Measurements from ENCODE around the gene PRICKLE2.

The PRICKLE2 gene

GRCh38 chr3:64221571-64222257 is 3.6 kb downstream of the PRICKLE2 start:
- no peak for ATAC-seq
- TF ChIP-seq BACH2 (CRISPR knock-in tag; IDR thresholded peaks at IDR 0.05; ENCODE audit: borderline replicate concordance) = no peak
- TF ChIP-seq ZC3H10 (CRISPR knock-in tag; IDR thresholded peaks at IDR 0.05) = no peak
- no peak for TF ChIP-seq TCF4 (CRISPR knock-in tag; IDR thresholded peaks at IDR 0.05; ENCODE audit: borderline replicate concordance)
- no peak for TF ChIP-seq CSDC2 (CRISPR knock-in tag; IDR thresholded peaks at IDR 0.05)
- TF ChIP-seq POU6F1 (CRISPR knock-in tag; IDR thresholded peaks at IDR 0.05; ENCODE audit: borderline replicate concordance, low read depth) = no peak
- no peak for TF ChIP-seq TSHZ2 (CRISPR knock-in tag; IDR thresholded peaks at IDR 0.05)
- no peak for TF ChIP-seq PPARA (CRISPR knock-in tag; IDR thresholded peaks at IDR 0.05; ENCODE audit: borderline replicate concordance)
- no peak for TF ChIP-seq CSRNP3 (CRISPR knock-in tag; IDR thresholded peaks at IDR 0.05)
- no peak for TF ChIP-seq ZNF565 (CRISPR knock-in tag; conservative IDR thresholded peaks at IDR 0.05; ENCODE audit: low read depth)
- no peak for TF ChIP-seq ZNF70 (CRISPR knock-in tag; IDR thresholded peaks at IDR 0.05)

- ATAC-seq = peak; percentile 48
- TF ChIP-seq RARB (CRISPR knock-in tag; IDR thresholded peaks at IDR 0.05) (no peak), ISL1 (CRISPR knock-in tag; IDR thresholded peaks at IDR 0.05) (peak; percentile 63), SNAI2 (CRISPR knock-in tag; IDR thresholded peaks at IDR 0.05) (no peak), OSR1 (CRISPR knock-in tag; IDR thresholded peaks at IDR 0.05) (no peak), PPARA (CRISPR knock-in tag; IDR thresholded peaks at IDR 0.05; ENCODE audit: borderline replicate concordance) (no peak), ARNTL (CRISPR knock-in tag; IDR thresholded peaks at IDR 0.05; ENCODE audit: borderline replicate concordance, low read depth) (no peak), ZFP3 (CRISPR knock-in tag; IDR thresholded peaks at IDR 0.05) (peak; percentile 99), ZNF70 (CRISPR knock-in tag; IDR thresholded peaks at IDR 0.05) (peak; percentile 92), CREB5 (CRISPR knock-in tag; IDR thresholded peaks at IDR 0.05; ENCODE audit: low read depth) (no peak)
Measured at GRCh38 chr3:64220161-64220914, 4.9 kb downstream of the PRICKLE2 start.

- no peak for TF ChIP-seq ISL1 (CRISPR knock-in tag; IDR thresholded peaks at IDR 0.05)
- no peak for TF ChIP-seq TCF4 (CRISPR knock-in tag; IDR thresholded peaks at IDR 0.05; ENCODE audit: borderline replicate concordance)
- TF ChIP-seq CREB5 (CRISPR knock-in tag; IDR thresholded peaks at IDR 0.05; ENCODE audit: low read depth) = no peak
- no peak for TF ChIP-seq TSHZ2 (CRISPR knock-in tag; IDR thresholded peaks at IDR 0.05)
- no peak for TF ChIP-seq ZC3H10 (CRISPR knock-in tag; IDR thresholded peaks at IDR 0.05)
- TF ChIP-seq SNAI2 (CRISPR knock-in tag; IDR thresholded peaks at IDR 0.05) = no peak
- no peak for TF ChIP-seq GLIS3 (CRISPR knock-in tag; IDR thresholded peaks at IDR 0.05)
- TF ChIP-seq ARNTL (CRISPR knock-in tag; IDR thresholded peaks at IDR 0.05; ENCODE audit: borderline replicate concordance, low read depth) = no peak
Measured at GRCh38 chr3:64218746-64219145, 6.5 kb downstream of the PRICKLE2 start.

More at GRCh38 chr3:64218746-64219145, 6.5 kb downstream of the PRICKLE2 start:
- no peak for ATAC-seq

Data from SK-N-SH treated with all-trans-retinoic acid at 6 μM for 48 hours (cell line).